ENCODE results near the gene LPP.

DNA sequence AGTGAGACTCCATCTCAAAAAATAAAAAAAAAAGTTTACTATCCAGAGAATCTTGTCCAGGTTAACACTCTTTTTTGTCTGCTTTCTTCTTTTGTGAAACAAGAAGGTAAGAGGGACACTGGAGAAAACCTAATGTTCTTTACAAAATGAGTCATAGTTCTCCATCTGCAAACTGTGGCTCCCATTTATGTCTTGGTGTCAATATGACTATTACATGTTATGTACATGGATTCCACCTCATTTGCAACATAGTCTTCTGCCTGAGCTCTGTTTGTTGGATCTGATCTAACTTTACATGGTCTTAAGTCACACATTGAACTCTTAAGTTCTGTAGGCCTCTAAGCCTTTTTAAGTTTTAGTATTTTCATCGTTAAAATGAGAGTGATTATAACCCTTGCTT lies 596.7 kb downstream of the LPP start:
- TF ChIP-seq, protein P1, sequence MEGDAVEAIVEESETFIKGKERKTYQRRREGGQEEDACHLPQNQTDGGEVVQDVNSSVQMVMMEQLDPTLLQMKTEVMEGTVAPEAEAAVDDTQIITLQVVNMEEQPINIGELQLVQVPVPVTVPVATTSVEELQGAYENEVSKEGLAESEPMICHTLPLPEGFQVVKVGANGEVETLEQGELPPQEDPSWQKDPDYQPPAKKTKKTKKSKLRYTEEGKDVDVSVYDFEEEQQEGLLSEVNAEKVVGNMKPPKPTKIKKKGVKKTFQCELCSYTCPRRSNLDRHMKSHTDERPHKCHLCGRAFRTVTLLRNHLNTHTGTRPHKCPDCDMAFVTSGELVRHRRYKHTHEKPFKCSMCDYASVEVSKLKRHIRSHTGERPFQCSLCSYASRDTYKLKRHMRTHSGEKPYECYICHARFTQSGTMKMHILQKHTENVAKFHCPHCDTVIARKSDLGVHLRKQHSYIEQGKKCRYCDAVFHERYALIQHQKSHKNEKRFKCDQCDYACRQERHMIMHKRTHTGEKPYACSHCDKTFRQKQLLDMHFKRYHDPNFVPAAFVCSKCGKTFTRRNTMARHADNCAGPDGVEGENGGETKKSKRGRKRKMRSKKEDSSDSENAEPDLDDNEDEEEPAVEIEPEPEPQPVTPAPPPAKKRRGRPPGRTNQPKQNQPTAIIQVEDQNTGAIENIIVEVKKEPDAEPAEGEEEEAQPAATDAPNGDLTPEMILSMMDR (conservative IDR thresholded peaks at IDR 0.05): no peak
- TF ChIP-seq EZH2 (IDR thresholded peaks at IDR 0.05; ENCODE audit: low read depth): no peak

All from PC-9 (cell line).